Activated CD4-positive, alpha-beta T cell treated with anti-CD3 and anti-CD28 coated beads, Interleukin-2, amount 50 U/mL, for 1 hour (primary cell): Measurements from ENCODE around the gene GALNT18.

ENCODE experiments used
- DNase-seq: peaks from one replicate; pipeline ENCODE4 v3.0.0-alpha.2; 2020

Gene GALNT18

DNA sequence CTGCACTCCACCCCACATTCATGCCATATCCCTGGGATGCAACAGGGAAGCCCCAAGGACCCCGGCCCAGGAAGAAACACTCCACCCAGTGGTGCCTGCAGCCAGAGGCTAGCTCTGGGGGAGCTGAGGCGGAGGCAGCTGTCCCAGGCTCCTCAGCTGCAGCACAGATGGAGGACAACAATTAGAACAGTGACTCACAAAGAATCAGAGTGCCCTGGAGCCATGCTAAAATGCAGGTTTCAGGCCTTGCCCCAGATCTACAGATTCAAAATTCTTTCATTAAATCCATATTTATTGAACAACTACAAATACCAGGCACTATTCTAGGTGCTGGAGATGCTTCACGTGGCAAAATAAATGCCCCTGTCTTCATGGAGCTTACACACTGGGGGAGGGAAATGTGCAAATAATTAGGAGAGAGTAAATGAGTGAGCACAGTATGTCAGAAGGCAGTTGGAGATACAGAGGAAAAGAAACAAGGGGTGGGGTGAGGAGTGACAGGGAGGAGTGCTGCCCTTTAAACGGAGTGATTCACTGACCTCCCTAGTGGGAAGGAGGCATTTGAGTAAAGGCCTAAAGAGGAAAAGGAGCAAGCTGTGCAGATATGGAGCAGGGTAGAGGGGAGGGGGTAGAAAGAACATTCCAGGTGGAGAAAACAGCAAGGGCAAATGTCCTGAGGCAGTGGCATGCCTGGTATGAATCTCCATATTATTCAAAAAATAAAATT, 195.4 kb downstream of the GALNT18 start:
- DNase-seq = no peak

DNA sequence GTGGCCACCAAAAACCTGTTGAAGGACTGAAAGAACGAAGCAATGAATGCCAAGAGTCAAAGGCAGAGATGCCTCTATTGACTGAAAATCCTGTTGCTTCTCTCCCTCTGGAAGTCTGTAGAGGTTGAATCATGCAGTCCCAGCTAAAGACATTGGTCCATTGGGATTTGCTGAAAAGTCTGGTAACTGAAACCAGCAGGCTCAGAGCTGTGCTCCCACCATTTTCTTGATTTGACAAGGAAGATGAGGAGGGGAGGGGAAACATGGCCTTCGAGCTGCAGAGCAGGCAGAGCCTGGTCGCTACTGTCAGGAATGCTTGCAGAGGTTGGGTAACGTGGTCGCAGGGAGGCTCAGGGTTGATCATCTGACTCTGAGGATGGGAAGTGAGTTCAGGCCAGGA, 196.0 kb downstream of the GALNT18 start:
- DNase-seq = no peak

DNA sequence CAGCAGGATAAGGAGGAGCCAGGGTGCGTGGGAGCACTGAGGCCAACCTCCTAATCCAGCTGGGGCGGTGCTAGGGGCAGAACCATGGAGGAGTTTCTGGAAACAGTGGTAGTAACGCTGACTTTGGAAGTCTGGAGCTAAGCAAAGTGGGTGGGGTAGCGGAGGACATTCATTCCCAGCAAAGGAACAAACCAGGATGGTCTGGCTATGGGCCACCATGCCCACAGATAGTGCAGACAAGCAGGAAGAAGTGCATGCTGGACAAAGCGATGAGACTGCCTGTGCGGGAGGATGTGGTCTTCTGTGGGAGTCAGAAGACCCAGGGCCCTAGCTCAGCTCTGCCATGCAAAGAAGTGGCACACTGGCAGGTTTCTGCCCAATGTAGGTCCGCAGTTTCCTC, 197.1 kb downstream of the GALNT18 start:
- no peak for DNase-seq

DNA sequence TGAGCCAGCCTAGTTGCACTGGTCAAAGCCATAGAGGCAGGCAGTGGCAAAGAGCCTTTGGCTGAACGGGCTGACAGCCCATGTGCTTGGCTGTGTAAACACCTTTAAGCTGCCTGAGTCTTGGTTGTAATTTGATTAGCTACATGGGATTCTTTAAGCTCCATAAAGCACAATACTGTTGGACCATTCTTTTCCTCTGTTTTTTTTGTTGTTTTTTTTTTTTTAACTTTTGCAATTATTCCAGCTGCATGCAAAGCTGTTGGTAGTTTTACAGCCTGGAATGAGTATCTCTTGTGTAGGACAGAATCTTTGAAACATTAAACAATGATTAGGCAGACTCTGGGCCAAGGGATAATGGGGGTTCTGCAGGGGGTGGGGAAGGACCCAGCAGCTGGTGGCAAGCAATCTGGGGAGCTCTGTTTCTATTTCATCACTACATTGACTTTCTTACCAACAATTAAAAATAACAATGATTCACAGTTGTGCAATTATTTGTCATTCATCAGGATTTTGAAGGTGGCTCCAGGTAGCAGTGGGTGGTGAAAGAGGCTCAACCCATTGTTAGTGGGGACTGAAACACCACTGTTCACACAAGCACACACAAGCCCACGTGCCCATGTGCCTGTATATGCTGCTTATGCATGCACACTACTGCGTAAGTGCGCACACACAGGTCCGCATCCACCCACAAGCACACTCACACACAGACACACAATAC, 199.2 kb downstream of the GALNT18 start:
- no peak for DNase-seq

DNA sequence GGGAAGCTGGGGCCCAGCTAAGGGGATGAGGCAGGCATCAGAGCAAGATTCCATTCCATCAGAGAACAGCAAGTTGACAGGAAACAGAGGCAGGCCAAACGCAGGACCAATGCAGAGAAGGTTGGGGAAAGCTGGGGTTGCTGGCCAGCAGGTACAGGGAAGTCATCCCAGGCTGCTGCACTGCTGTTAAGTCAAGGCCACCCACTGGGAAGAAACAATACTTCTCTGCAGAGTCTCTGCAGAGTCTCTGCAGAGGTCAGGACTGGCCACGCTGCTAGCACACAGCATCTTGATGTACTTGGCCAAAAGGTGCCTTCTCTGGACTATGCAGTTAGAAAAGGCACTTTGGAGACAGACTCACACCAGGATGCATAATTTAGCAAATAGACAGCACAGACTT, 200.3 kb downstream of the GALNT18 start:
- DNase-seq = no peak

DNA sequence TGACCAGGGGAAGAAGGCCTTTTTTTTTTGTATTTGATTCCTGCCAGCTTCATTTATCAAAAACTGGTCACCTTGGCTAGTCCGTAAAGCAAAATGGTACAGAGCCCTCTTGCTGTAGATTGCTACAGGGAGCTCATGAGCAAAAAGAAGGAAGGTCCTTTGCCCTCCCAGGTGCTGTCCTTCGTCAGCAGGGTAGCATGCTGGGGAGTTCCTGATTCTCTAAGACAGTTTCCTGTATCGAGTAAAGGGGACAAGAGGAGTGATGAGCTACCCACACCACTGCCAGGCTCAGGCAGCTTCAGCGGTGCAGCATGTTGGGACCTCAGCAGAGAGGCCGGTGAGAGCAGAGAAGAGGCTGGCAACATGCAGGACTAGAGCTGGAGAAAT, 200.9 kb downstream of the GALNT18 start:
- DNase-seq = no peak

DNA sequence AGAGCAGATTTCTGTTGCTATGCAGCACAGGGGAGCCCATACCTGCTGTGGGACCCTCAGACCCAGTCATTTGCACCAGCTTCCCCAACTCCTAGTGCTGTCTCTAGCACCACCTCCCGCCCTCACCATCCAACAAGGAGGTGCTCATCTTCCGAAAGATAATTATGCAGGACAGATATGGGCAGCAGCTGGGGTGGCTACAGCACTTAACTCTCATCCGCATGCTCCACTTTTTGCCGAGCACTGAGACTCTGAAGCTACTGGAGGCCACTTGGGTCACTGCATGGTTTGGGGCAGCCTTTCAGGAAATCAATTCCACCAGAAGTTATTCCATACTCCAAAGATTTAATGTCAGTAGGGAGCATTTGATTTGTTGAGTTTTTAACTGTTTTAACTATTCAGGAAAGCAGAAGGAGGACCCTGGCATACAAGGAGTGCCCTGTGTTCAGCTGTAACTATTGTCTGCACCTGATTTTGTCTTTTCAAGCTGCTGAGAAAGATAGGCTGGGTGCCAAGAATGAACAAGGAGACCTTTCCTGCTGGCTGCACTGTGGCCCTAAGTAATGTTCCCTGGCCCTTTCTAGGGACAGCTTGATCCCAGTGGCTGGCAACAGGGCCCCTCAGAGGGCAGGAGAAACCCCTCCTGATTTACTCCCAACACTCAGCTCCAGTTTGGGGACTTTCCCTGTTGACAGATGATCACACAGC, 201.5 kb downstream of the GALNT18 start:
- no peak for DNase-seq

DNA sequence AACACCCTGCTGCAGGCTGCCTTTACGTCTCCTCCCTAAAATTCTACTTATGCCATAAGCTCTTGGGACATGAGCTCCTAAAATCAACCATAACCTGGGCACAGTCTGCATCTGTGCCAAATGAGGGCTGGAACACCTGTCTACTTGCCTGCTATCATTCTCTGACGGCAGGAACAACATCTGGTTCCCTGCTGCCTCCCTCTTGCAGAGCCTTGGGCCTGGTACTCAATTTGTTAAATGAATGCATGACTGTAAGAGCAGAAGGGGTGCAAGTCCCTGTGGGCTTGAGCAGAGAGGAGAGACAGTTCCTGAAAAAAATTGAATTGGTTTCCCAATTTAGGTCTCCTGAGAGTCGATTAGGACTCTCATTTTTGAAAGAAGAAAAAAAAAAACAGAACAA, 202.1 kb downstream of the GALNT18 start:
- DNase-seq = no peak

DNA sequence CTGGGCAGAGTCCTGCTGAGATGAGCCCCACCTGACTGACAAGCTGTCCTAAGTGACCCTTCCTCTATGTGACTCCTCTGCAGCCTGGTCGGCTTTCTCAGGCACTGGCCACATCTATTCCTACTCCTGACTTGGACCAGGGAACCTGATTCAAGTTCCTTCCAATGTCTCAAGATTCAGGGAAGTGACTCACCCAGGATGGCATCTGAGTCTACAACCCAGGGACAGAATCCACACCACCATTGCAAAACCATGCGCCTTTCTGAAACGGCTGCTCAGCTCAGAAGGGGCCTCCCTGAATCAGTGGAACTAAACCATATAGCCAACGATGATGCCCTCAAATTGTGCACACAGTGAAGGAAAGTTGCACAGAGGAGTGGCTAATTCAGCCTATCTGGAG, 204.9 kb downstream of the GALNT18 start:
- DNase-seq = no peak

DNA sequence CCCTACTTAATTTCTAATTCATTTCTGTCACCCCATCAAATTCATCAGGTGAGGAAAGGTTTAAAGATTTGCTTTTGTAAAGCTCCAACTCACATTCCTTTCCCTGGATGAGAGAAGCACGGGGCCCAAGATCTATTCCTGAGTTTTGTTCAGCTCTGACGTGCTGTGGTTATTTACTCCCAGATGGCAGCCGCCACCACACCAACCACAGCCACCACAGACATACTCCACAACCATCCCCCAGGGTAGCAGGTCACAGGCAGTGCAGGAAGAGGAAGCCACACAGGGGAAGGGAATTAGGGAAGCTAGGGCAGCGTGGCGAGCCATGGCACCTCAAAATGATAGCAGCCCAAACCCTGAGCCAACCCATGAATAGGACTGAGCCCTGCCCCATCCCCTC, 205.3 kb downstream of the GALNT18 start:
- DNase-seq = no peak

DNA sequence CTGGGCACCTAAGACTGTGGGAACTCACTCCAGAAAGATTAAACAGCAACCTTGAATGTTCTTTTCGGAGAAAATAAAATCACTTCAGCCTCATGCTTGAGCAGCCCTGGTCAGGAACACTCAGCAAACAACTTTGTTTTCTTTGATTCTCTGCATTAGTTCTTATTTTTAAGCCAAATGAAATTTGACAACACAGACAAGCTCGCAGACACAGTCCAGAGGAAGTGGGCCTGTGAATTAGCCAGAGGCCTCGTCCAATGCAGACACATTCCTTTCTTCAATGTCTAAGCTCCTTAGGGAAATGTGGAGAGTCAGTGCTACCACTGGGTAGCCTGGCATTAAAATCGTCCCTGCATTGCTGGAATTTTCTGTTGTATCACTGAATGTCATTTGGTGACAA, 205.9 kb downstream of the GALNT18 start:
- DNase-seq = no peak

DNA sequence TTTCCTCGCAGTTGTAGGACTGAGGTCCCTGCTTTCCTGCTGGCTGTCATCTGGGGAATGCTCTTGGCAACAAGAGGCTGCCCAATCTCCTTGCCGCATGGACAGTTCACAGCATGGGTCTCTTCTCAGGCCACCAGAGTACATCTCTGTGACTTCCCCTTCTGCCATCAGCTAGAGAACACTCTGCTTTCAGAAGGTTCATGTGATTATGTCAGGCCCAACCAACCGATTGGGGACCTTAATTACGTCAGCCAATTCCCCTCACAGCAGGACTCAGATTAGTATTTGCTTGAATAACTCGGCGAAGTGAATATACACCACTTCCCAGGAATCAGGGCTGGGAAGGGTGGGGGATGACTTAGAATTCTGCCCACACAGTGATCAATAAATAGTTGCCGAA, 206.8 kb downstream of the GALNT18 start:
- DNase-seq = no peak

DNA sequence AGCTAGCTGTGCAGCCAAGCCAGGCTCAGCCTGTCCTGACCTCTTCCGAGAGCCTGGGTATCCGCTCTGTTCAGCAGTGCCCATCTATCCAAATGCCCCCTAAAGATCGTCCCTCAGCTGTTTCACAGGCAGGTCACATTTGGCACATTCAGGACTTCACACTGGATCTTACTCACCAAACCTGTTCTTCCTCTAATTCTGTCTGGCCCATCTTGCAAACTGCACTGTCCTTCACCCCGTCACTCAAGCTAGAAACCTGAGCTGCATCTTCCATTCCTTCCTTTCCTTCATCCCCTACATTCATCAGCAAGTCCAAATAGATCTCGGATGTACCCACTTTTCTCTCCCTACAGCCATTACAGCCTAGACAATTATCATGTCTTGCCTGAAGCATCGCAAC, 208.0 kb downstream of the GALNT18 start:
- no peak for DNase-seq

DNA sequence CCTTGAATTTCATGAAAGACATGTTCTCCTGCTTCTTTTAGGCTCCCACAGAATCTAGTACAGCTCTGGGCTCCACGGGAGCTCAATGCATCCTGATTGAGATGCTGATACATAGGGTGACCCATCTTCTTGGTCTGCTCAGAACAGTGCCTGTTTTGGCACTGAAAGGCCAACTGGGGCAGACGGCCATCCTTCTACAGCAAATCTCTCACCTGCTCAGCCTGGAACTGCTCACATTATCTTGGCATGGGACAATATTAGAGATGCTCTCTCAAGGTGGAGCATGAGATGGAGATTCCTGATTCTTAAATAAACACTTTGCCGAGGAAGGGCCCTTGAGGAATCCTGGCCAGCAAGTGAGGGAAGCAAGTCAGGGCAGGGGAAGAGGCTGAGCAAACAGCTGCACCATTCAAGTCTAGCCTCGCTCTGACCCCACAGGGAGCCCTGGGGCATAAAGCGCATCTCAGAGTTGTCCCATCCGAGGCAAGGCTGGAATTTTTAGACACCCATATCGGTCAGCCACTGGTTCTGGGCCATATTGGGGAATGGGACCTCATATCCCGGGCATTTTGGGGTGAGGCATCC, 210.3 kb downstream of the GALNT18 start:
- no peak for DNase-seq

DNA sequence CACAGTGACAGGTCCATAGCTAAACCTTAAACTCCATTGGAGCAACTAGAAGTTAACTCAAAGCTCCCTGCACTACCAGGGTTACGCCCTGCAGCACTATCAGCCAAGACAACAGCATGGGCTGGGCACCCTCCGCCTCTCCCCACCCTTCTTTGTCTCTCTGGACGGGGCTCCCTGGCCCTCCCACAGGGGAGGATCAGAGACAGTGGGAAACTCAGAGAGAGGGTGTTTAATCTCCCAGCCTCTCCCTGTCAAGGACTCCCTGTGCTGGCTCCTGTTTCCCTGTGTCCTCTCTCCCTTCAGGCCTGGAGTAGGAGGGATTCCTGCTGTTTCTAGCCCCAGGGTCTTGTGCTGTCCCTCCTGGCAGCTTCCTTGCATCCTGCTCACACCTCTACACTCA, 211.9 kb downstream of the GALNT18 start:
- DNase-seq = no peak

DNA sequence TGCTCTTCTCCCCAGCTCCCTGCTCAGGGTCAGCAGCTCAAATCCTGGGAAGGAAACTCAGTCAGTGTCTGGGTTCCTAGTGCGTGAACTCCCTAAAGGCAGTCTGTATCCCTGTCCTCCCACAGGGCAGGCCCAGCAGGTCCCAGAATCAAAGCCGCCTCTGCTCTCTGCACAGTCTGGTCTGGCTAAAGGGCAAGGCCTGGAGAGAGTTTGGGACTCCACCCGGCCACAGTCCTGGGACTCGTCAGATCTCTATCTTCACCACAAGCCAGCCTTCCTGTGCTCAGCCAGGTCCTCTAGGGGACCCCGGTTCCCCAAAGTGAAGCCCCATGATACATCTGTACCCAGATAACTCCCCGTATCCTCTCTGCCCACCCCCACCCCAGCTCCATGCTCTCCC, 212.6 kb downstream of the GALNT18 start:
- no peak for DNase-seq

DNA sequence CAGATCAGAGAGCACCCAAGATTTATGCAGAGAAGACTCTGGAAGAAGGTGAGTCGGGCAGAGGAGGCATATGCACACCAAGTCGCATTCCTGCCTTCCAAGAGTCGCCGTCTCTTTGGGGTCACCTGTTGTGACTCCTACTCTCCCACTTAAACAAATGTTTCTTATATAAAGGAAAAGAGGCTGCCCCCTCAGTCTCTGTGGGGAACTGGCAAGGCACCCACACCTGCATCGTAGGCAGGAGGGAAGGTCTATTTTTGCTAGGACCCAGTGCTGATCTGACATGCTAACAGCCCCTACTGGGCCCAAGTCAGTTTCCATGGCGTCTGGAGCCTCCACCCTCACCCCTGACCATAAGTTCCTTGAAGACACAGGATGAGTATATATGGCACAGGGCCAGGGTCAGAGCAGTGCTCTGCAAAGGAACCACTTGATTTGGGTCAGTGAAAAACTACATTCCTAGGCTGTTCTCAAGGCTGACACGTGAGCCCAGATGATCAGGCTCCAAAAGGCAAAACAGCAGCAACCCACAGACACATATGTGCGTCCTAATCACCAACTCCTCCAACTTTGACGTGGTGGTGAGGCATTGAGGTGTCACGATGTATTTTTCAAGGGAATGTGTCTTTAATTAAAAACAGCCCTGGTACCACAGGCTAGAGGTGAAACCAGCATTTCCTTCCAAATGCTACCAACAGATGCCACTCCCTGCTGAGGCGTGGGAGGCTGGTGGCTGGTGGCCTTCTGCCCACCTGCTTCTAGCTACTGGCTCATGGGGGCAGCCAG, 213.2 kb downstream of the GALNT18 start:
- DNase-seq = no peak

DNA sequence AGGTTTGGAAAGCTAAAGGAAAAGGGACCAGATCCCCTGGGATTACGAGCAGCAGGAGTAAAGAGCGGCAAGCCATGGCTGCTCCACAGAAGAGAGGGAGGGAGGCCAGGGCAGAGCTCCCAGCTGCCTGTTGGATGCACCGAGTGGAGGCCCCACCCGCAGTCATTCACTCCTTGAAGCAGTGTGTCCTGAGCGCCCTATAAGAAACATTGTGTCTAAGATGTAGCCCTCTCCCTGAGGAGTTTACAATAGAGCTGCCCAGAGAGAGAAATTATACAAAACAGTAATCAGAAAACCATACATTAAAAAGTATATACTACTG, 214.1 kb downstream of the GALNT18 start:
- DNase-seq = no peak

DNA sequence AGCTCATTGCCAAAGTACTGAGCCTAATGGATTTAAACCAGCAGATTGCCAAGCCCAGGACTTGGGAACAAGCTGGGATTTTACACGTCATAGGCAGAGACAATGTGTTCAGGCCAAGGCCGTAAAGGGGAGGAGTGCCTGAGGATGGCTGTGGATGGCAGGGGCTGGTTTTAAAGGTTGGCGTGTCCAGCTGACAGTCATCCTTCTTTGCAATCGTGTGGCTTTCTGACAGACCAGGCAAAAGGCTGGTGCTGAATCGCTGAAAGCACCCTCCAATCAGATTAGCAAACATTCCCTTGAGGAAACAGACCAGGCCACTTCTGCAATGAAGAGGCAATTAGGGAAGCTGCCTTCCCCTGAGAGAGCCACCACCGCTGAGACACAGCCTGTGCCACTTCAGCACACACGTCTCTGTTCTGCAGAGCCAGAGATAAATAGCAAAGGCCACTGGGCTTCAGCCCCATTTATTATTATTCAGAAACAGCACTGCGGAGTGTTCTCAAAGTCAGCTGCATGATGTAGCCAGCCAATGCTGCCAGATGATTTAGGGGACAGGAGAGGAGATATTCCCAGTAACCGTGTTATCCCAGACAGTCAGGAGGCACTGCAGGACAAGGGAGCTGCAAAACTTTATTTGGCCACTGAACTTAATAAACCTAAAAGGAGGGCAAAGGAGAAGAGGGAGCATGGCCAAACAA, 214.6 kb downstream of the GALNT18 start:
- no peak for DNase-seq

DNA sequence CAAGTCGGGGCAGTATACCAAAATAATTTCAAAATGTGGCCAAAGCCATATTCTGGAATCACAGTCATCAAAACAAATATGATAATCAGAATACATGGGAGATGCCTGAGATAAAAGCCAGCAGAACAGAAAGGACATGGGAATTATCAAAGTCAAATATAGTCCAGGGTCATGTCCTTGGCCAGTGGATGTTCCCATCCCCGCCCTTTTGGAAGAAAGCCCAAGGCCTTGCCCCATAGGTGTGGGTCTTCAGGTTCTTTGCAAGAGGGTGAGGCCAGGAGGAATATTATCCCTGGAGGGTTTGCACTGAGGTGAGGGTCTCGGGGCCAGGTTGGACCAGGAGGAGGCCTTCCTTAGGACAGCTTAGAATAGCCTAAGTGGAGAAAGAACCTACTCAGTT, 215.2 kb downstream of the GALNT18 start:
- DNase-seq = no peak

DNA sequence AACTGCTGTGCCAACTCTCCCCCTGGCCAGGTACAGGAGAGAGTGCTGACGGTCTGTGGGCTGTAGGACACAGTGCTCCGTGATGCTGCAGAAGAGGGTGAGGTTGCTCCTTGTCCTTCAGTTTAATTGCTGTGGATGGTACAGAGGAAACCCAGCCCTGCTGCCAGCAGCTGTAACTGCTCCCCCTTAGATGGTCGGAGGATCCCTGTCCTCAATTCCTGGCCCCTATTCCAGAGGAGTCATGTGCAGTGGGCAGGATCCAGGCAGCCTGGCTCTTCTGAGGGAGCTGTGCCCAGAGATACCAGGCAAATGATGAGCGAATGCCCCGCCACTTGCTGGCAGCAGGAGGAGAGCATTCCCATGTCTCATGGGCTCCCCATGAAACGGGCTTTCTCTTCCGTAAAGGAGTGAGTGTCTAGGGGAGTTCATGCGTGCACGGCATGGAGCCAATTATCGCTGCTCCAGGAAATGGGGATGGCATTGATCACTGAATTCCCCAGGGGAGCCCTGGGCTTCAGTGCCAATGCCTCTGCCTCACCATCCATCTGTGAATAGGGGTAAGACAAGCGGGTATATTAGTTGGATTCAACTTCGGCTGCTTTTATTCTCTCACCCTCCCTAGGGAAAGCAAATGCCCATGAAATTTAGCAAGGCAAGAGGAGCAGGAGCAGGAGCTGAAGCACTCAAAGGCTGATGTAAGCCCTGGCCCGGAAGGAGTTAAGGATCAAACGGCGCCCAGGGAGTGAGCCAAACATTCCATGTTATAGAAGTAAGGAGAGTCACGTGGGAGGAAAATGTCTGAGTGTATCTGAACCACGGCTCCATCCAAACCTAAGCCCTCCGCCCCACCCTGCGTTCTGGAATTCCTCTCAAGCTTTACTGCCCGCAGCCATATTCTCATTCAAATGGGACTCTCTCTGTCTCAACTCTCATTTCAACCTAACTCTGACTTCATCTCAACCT, 217.8 kb downstream of the GALNT18 start:
- DNase-seq = no peak
